NCI-H2196 treated with DMSO at 0.1 percent for 48 hours (cell line): Measurements from ENCODE around the gene CERS5.
"Not testable (repeated sequence)": the region's sequence is repeated elsewhere in the genome, so short reads cannot be mapped to it uniquely, and the experiment has no call there.

Experiments
- DNase-seq: peaks from one replicate; lab custom pipeline; 2025; ENCODE audit not compliant: unreplicated experiment; lab: John Stamatoyannopoulos, UW

The CERS5 gene

DNA sequence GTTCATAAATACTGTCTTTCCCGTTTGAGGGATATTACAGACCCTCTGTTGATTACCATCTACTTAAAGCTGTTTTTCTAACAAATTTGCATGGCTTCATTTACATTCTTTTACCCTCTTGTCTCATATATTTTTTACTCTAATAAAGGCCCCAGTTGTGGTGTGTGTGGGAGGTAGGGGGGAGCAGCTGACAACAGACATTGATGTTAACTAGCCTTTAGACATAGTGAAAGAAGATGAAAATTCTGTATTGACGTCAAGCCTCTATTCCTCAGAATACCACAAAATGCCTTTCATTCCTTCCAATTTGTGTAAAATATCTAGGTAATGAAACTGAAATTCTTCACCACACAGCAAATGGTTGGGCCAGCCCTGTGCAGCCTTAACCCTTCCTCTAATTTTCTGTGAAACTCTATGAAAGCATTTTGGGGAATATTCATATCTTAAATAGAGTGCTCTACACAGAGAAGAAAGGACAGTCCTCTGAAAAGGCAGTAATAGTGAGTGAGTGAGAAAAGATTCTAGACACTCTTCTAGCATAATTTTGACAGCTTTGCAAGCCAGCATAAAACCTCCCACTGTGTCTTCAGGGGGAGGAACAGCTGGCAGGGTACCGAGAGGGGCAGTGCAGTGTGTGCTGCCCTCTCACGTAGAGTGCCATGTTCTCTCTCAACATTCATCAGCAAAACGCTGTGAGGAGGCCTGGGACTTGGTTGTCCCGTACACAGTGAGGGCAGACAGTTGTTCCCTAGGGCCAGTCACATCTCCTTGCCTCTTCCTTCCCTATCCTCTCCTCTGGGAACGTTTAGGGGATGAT is 20.1 kb upstream of the CERS5 start:
- DNase-seq: no peak

DNA sequence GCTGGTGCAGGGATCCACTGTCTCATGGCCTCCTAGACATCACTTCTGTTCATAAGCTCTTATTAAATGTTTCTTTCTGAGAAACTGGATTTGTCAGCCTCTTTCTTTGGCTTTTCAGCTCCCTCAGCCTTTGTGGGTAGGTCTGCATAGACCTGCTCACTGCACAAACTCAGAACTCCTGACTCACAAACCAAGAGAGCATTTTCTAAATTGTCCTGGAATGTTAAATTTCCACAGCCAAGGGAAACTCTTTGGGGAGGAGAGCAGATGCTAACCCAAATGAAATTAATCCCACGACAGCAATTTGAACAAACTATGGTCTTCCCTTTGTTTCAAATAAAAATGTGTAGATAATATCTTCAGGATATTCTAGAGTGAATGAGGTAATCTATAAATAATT is 19.5 kb upstream of the CERS5 start:
- no peak for DNase-seq

DNA sequence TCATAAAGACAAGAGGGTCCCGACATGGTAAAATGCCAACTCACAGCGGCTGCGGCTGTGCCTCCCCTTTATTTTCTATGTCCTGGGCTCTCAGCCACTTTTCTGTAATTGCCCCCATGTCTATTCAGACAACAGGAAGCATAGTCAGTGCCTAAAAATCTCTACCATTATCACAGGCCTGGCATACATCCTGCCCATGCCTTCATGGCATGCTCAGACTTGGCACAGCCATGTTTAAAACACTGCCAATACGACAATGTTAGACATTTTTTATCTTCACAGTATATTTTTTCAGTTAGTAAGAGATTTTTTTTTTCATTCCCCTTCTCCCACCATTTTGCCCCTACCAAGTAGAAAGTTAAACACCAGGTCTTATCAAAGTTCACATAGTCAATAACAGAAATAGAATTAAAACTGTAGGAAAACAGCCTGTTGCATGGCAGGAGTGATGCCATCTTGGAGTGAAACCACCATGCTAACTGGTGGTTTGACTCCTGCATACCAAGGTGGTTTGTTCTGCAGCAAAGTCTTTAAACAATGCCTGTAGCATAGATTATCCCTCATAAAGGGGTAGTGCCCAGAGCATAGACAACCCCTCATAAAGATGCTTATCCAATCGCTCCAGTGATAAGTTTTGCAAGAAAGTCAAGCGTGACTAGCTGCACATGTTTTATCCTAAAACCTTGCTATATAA is 18.9 kb upstream of the CERS5 start:
- DNase-seq: no peak

GRCh38 chr12:50185301-50185895 is 18.2 kb upstream of the CERS5 start:
- no peak for DNase-seq

DNA sequence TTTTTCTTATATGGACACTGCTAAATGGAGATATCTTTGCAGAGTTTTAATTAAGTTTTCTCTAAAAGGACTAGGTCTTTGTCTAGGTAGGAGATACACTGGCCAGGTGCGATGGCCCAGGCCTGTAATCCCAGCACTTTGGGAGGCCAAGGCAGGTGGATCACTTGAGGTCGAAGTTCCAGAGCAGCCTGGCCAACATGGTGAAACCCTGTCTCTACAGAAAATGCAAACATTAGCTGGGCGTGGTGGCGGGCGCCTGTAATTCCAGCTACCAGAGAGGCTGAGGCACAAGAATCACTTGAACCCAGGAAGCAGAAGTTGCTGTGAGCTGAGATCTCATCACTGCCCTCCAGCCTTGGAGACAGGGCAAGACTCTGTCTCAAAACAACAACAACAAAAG is 17.1 kb upstream of the CERS5 start:
- no peak for DNase-seq

DNA sequence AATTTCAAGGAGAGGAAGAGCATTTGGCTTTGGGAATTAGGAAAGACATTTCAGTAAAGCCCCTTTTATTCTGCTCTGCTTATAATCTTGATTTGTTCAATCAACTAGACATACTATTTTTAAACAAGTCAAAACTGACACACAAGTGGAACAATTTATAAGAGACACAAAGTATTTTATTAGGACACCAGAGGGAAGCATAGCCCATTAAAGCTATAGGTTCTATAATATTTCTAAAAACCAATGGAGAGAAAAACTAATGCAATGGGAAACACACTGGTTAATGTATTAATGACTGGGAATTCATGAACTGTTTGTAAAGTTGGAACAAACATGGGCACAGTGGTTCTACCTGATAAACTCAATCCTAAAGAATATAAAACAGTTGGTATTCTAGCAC is 15.3 kb upstream of the CERS5 start:
- DNase-seq: no peak

- no peak for DNase-seq
These were observed 14.5 kb upstream of the CERS5 start for GRCh38 chr12:50181691-50182090.

GRCh38 chr12:50175716-50176026 is 8.5 kb upstream of the CERS5 start:
- no peak for DNase-seq

- peak; percentile 30 for DNase-seq
These were observed 8.0 kb upstream of the CERS5 start for GRCh38 chr12:50174971-50175715.

DNA sequence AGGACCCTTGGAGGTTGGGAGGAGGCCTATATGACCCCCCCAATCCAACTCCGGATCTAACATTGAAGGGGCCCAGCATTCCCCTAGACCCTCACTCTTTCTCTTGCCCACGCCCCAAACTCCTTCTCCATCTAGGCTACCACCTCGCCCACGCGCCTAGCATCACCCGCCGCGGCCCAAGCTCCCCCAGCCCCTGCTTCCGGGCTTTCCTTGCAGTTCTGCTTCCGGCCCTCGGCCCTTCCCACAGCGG is 445 bp downstream of the CERS5 start:
- no peak for DNase-seq

DNA sequence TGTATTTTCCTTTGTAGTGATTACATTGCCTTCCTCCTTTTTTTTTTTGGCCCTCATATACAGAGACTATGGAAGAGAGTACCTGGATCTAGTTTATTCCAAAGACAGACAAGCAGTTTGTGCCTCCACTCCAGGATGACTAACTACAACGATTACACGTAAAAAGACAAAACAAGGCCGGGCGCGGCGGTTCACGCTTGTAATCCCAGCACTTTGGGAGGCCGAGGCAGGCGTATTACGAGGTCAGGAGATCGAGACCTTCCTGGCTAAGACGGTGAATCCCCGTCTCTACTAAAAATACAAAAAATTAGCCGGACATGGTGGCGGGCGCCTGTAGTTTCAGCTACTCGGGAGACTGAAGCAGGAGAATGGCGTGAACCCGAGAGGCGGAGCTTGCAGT is 2.2 kb downstream of the CERS5 start:
- DNase-seq: no peak

DNA sequence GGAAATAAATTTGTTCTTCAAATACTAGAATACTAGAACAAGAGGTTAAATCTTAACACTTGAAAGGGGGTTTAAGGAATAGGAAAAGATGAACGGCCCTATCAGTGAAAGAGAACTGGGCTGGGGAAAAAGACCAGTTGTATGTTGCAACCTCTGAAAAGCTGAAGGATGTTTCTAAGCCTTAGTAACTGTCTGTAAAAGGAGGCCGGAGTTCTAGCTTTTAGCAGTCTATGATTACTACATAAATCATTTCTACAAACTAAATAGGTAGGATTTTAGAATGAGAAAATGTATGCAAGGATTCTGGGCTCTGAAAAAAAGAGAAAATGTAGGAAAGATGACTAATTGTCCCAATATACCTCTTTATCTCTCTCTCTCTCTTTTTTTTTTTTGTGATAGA is 4.9 kb downstream of the CERS5 start:
- DNase-seq: no peak

DNA sequence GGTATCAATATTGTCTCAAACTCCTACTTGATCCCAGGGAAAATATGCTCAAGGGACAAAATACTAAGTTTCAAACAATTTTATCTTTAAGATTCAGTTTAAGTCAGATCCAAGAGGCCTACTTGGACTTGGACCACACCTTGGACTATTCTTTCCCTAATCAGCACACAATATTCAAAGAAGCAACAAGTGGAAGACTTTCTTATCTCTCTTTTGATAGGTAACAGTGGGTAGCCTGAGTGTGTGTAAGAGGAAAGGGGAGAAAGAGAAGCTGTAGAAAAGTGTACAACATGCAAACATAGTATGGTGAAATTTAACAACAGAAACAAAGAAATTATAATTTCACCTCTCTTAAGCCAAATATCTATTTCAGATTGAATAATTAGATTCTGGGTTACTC is 6.5 kb downstream of the CERS5 start:
- no peak for DNase-seq

DNA sequence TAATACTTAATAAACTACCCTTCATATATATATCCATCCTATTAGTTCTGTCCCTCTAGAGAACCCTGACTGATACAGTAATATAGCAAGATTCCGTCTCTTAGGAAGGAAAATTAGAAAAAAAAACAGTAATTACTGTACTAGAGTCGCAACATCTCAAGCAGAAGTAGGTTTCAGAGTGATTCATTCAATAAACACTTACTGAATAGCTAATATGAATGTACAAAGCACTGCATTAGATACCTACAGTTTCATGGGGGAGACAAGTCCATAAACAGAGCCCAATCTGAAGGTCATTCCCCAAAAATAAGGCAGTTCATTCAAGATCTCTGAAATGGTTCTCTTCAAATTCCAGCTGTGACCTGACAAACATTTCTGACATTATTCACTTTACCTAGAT is 9.9 kb downstream of the CERS5 start:
- DNase-seq: no peak

GRCh38 chr12:50156641-50157040 is 10.5 kb downstream of the CERS5 start:
- no peak for DNase-seq

GRCh38 chr12:50154947-50155346 is 12.2 kb downstream of the CERS5 start:
- DNase-seq: not testable (repeated sequence)

GRCh38 chr12:50151047-50151687 is 16.0 kb downstream of the CERS5 start:
- no peak for DNase-seq

GRCh38 chr12:50149311-50149710 is 17.9 kb downstream of the CERS5 start:
- no peak for DNase-seq

DNA sequence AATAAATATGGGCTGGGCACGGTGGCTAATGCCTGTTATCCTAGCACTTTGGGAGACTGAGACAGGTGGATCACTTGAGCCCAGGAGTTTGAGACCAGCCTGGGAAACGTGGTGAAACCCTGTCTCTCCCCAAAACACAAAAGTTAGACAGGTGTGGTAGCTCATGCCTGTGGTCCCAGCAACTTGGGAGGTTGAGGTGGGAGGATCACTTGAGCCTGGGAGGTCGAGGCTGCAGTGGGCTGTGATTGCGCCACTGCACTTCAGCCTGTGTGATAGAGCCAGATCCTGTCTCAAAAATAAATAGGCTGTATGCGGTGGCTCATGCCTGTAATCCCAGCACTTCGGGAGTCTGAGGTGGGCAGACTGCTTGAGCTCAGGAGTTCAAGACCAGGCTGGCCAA is 19.2 kb downstream of the CERS5 start:
- DNase-seq: not testable (repeated sequence)

- DNase-seq: no peak
These were observed 19.9 kb downstream of the CERS5 start for GRCh38 chr12:50147281-50147680.

GRCh38 chr12:50145439-50145838 is 21.7 kb downstream of the CERS5 start:
- no peak for DNase-seq

GRCh38 chr12:50142993-50143392 is 24.2 kb downstream of the CERS5 start:
- DNase-seq: no peak
